KMS-11 (cell line): ENCODE data around the gene NLK.
"Not testable (repeated sequence)": the region's sequence is repeated elsewhere in the genome, so short reads cannot be mapped to it uniquely, and the experiment has no call there.

Experiments
- H2AFZ ChIP-seq: fragments of 200-600 bp; sonication (generic); 2 replicates; pipeline ENCODE4 v1.6.1; 2016; ENCODE audit warnings: antibody characterized with exemption, mixed run types, low read depth
- H3K27ac ChIP-seq: fragments of 200-600 bp; sonication (generic); 2 replicates; pipeline ENCODE4 v1.6.1; 2016; ENCODE audit warnings: mild to moderate bottlenecking, mixed run types
- H3K27me3 ChIP-seq: fragments of 200-600 bp; sonication (generic); 2 replicates; pipeline ENCODE4 v1.6.1; 2017; ENCODE audit warnings: mild to moderate bottlenecking, low read depth, mixed run types, moderate library complexity; ENCODE audit not compliant: insufficient read depth
- H3K36me3 ChIP-seq: fragments of 200-600 bp; sonication (generic); 2 replicates; pipeline ENCODE4 v1.6.1; 2017; ENCODE audit warnings: mild to moderate bottlenecking, mixed run types; ENCODE audit not compliant: insufficient read depth
- H3K4me1 ChIP-seq: fragments of 200-600 bp; sonication (generic); 2 replicates; pipeline ENCODE4 v1.6.1; 2016; ENCODE audit warnings: mild to moderate bottlenecking, low read depth, mixed run types; ENCODE audit not compliant: poor library complexity, severe bottlenecking
- H3K4me2 ChIP-seq: fragments of 200-600 bp; sonication (generic); 2 replicates; pipeline ENCODE4 v1.7.0; 2016; ENCODE audit warnings: mild to moderate bottlenecking, mixed run types
- H3K4me3 ChIP-seq: fragments of 200-600 bp; sonication (generic); IDR thresholded peaks from 2 replicates; pipeline ENCODE4 v1.6.1; 2017; ENCODE audit warnings: low read depth, low read length, mixed read lengths; ENCODE audit not compliant: insufficient read depth
- H3K79me2 ChIP-seq: fragments of 200-600 bp; sonication (generic); 2 replicates; pipeline ENCODE4 v1.6.1; 2016; ENCODE audit warnings: low read depth, mixed run types; ENCODE audit not compliant: insufficient read depth
- H3K9ac ChIP-seq: fragments of 200-600 bp; sonication (generic); 2 replicates; pipeline ENCODE4 v1.6.1; 2016; ENCODE audit warnings: mild to moderate bottlenecking, mixed run types
- H4K20me1 ChIP-seq: fragments of 200-600 bp; sonication (generic); 2 replicates; pipeline ENCODE4 v1.6.1; 2016; ENCODE audit warnings: mild to moderate bottlenecking, mixed run types; ENCODE audit not compliant: insufficient read depth
- CTCF ChIP-seq: fragments of 200-600 bp; sonication (generic); conservative IDR thresholded peaks from 2 replicates; pipeline ENCODE4 v1.6.1; 2017; ENCODE audit warnings: low read depth, mild to moderate bottlenecking, antibody characterized with exemption, low read length, moderate library complexity, mixed read lengths

The NLK gene

GRCh38 chr17:28239271-28239624, 196.8 kb downstream of the NLK start:
- H3K4me3 ChIP-seq, result no peak overlapping the region
- no peaks in the 10 kb centered on the region for H3K79me2 ChIP-seq
- no peak overlapping the region for H3K9ac ChIP-seq
- H2AFZ ChIP-seq, result no peak overlapping the region
- no peak overlapping the region for H3K4me2 ChIP-seq
- H3K27me3 ChIP-seq, result no peaks in the 10 kb centered on the region
- H4K20me1 ChIP-seq, result no peaks in the 10 kb centered on the region
- H3K4me1 ChIP-seq, result no peaks in the 10 kb centered on the region
- TF ChIP-seq CTCF, result no peak
- H3K27ac ChIP-seq, result no peak overlapping the region
- H3K36me3 ChIP-seq, result no peaks in the 10 kb centered on the region

GRCh38 chr17:28240688-28241340, 198.3 kb downstream of the NLK start:
- Histone ChIP-seq H3K9ac (no peak overlapping the region), H3K36me3 (no peaks in the 10 kb centered on the region), H3K79me2 (no peaks in the 10 kb centered on the region), H2AFZ (no peak overlapping the region), H3K4me3 (no peak overlapping the region), H3K27ac (no peak overlapping the region), H3K27me3 (no peaks in the 10 kb centered on the region), H4K20me1 (no peaks in the 10 kb centered on the region), H3K4me2 (no peak overlapping the region), H3K4me1 (no peaks in the 10 kb centered on the region)
- TF ChIP-seq CTCF, result no peak

- no peak overlapping the region for H3K9ac ChIP-seq
- H2AFZ ChIP-seq, result no peak overlapping the region
- H3K79me2 ChIP-seq, result no peaks in the 10 kb centered on the region
- no peak overlapping the region for H3K27ac ChIP-seq
- no peaks in the 10 kb centered on the region for H4K20me1 ChIP-seq
- no peaks in the 10 kb centered on the region for H3K36me3 ChIP-seq
- TF ChIP-seq CTCF, result no peak
- no peaks in the 10 kb centered on the region for H3K27me3 ChIP-seq
- H3K4me3 ChIP-seq, result no peak overlapping the region
- H3K4me1 ChIP-seq, result no peaks in the 10 kb centered on the region
- no peak overlapping the region for H3K4me2 ChIP-seq
These were observed 200.3 kb downstream of the NLK start for GRCh38 chr17:28242791-28243190.

- not testable (repeated sequence) for H3K27me3 ChIP-seq, H3K4me3 ChIP-seq, H3K9ac ChIP-seq, H3K27ac ChIP-seq, H3K79me2 ChIP-seq, H3K4me1 ChIP-seq, H2AFZ ChIP-seq, H4K20me1 ChIP-seq, H3K36me3 ChIP-seq, H3K4me2 ChIP-seq
These were observed 200.8 kb downstream of the NLK start for GRCh38 chr17:28243268-28243667.

GRCh38 chr17:28244446-28244845, 202.0 kb downstream of the NLK start:
- Histone ChIP-seq H3K36me3 (no peaks in the 10 kb centered on the region), H3K27me3 (no peaks in the 10 kb centered on the region), H3K4me2 (no peak overlapping the region), H3K9ac (no peak overlapping the region), H2AFZ (no peak overlapping the region), H4K20me1 (no peaks in the 10 kb centered on the region), H3K4me3 (no peak overlapping the region), H3K4me1 (no peaks in the 10 kb centered on the region), H3K27ac (no peak overlapping the region), H3K79me2 (no peaks in the 10 kb centered on the region)
- TF ChIP-seq CTCF, result no peak
